Caki2 (cell line): ENCODE measurements around the gene PNMA8A. TPM values are rescaled to one million over a fixed set of nuclear protein-coding genes. Genes with fewer than 3 reads are reported as not detected.

Source experiments
- DNase-seq: peaks from one replicate; pipeline ENCODE4 v3.0.0-alpha.2; 2015; ENCODE audit warnings: low read depth
- in situ Hi-C: cut with HindIII; loops from 2 replicates; pipeline ENCODE4 v1.10.0; 2016; ENCODE audit warnings: low sequenced_read_pairs, low pct_unique_long_range_greater_than_20kb, mixed read lengths
- total RNA-seq: library from RNA; depleted of rRNA; stranded (reverse); fragments of >200 nt; shearing (Covaris generic); gene quantifications from 2 replicates; pipeline ENCODE4 v1.2.3, GENCODE V29; 2014; ENCODE audit warnings: low replicate concordance

The PNMA8A gene
- total RNA-seq, 1 experiment from 2014 or later, result 16.4 TPM

GRCh38 chr19:46494146-46494940 lies 23.0 kb upstream of the PNMA8A start:
- in situ Hi-C loops, result no loop called here
- DNase-seq, result no peak

- DNase-seq, result no peak
- in situ Hi-C loops, result no loop called here
Observed at GRCh38 chr19:46493236-46494145, 22.1 kb upstream of the PNMA8A start.

GRCh38 chr19:46492841-46493235 lies 21.5 kb upstream of the PNMA8A start:
- DNase-seq, result no peak
- in situ Hi-C loops, result no loop called here

- DNase-seq, result no peak
- in situ Hi-C loops, result no loop called here
Observed at GRCh38 chr19:46491975-46492682, 20.8 kb upstream of the PNMA8A start.

GRCh38 chr19:46490774-46491173 lies 19.4 kb upstream of the PNMA8A start:
- no peak for DNase-seq
- in situ Hi-C loops, result no loop called here

GRCh38 chr19:46489445-46490272 lies 18.3 kb upstream of the PNMA8A start:
- in situ Hi-C loops, result no loop called here
- no peak for DNase-seq

GRCh38 chr19:46488551-46488950 lies 17.2 kb upstream of the PNMA8A start:
- in situ Hi-C loops, result no loop called here

GRCh38 chr19:46487802-46488445 lies 16.6 kb upstream of the PNMA8A start:
- in situ Hi-C loops, result no loop called here
- peak; percentile 63 for DNase-seq

More at GRCh38 chr19:46488551-46488950, 17.2 kb upstream of the PNMA8A start:
- DNase-seq, result no peak

GRCh38 chr19:46487178-46487801 lies 15.9 kb upstream of the PNMA8A start:
- no peak for DNase-seq
- in situ Hi-C loops, result no loop called here

GRCh38 chr19:46486358-46486757 lies 15.0 kb upstream of the PNMA8A start:
- in situ Hi-C loops, result no loop called here

GRCh38 chr19:46484656-46485055 lies 13.3 kb upstream of the PNMA8A start:
- no peak for DNase-seq
- in situ Hi-C loops, result no loop called here

More at GRCh38 chr19:46486358-46486757, 15.0 kb upstream of the PNMA8A start:
- no peak for DNase-seq

- in situ Hi-C loops, result no loop called here
- no peak for DNase-seq
Observed at GRCh38 chr19:46482631-46483030, 11.3 kb upstream of the PNMA8A start.

- in situ Hi-C loops, result no loop called here
- no peak for DNase-seq
Observed at GRCh38 chr19:46481947-46482346, 10.6 kb upstream of the PNMA8A start.

GRCh38 chr19:46481223-46481848 lies 10.0 kb upstream of the PNMA8A start:
- no peak for DNase-seq
- in situ Hi-C loops, result no loop called here

- no peak for DNase-seq
- in situ Hi-C loops, result no loop called here
Observed at GRCh38 chr19:46480415-46480814, 9.1 kb upstream of the PNMA8A start.

GRCh38 chr19:46478356-46478986 lies 7.1 kb upstream of the PNMA8A start:
- in situ Hi-C loops, result no loop called here
- DNase-seq, result peak; percentile 36
